Esophagus squamous epithelium (tissue), 4 donors: Measurements from ENCODE around the gene TP53.

ENCODE experiments used
- CTCF ChIP-seq, 6 experiments: fragments of 450-650 bp in 4 of 6; fragments of 200-600 bp in 2 of 6; sonication (generic) in 2 of 6; IDR thresholded peaks; one replicate each; pipeline ENCODE4 v1.5.1; 2016 to 2019; ENCODE audit warnings: antibody characterized with exemption in 6 of 6, mild to moderate bottlenecking in 4 of 6, moderate library complexity in 4 of 6
- POLR2A ChIP-seq, 4 donors: fragments of 450-650 bp; IDR thresholded peaks; one replicate each; pipeline ENCODE4 v1.6.1; 2017; ENCODE audit warnings: antibody characterized with exemption in 4 of 4, mild to moderate bottlenecking in 4 of 4, moderate library complexity in 3 of 4

GRCh38 chr17:7650509-7651096 is 36.7 kb downstream of the TP53 start, which contains the start of gene ATP1B2:
- TF ChIP-seq CTCF (IDR thresholded peaks at IDR 0.05) (no peak), POLR2A (IDR thresholded peaks at IDR 0.05) (no peak)
